ENCODE data around the gene CACNG4. TPM values are rescaled to one million over a fixed set of nuclear protein-coding genes. Genes with fewer than 3 reads are reported as not detected.

Gene CACNG4
- total and polyA plus RNA-seq, 2 donors from 2014 or later, result 0.26 to 0.31 TPM

GRCh38 chr17:67041531-67041930 is 77.0 kb downstream of the CACNG4 start:
- intact Hi-C loops (cut with DNase I), result no loop called here
- Histone ChIP-seq H3K4me1 (ENCODE audit: control insufficient read depth in 2 of 3, insufficient read depth in 2 of 3, low read depth in 1 of 3, low read length in 3 of 3) (no peaks in the 10 kb centered on the region), H3K4me3 (ENCODE audit: low read length in 3 of 3) (no peak overlapping the region), H3K27me3 (ENCODE audit: control insufficient read depth, insufficient read depth, low read length) (no peaks in the 10 kb centered on the region), H3K27ac (ENCODE audit: low read depth in 2 of 2, low read length in 2 of 2) (no peak overlapping the region), H3K9me3 (ENCODE audit: control insufficient read depth in 2 of 3, insufficient read depth in 1 of 3, low read length in 3 of 3) (no peaks in the 10 kb centered on the region), H3K9ac (ENCODE audit: low read length in 3 of 3) (no peak overlapping the region), H3K36me3 (ENCODE audit: control insufficient read depth in 2 of 3, insufficient read depth in 3 of 3, low read length in 3 of 3) (no peaks in the 10 kb centered on the region)
- FAIRE-seq, result no peak
- no peak for DNase-seq
- no peak for TF ChIP-seq CTCF (IDR thresholded peaks at IDR 0.05; ENCODE audit: borderline replicate concordance, extremely low read depth, insufficient read depth)

GRCh38 chr17:67041941-67042899 is 77.7 kb downstream of the CACNG4 start:
- no peaks in the 10 kb centered on the region for H3K9me3 ChIP-seq (ENCODE audit: control insufficient read depth in 2 of 3, insufficient read depth in 1 of 3, low read length in 3 of 3)
- intact Hi-C loops (cut with DNase I), result no loop called here
- no peaks in the 10 kb centered on the region for H3K36me3 ChIP-seq (ENCODE audit: control insufficient read depth in 2 of 3, insufficient read depth in 3 of 3, low read length in 3 of 3)
- no peak overlapping the region for H3K4me3 ChIP-seq (ENCODE audit: low read length in 3 of 3)
- DNase-seq (peak in 1 of 5 donors; percentile 39), FAIRE-seq (no peak)
- H3K27ac ChIP-seq (ENCODE audit: low read depth in 2 of 2, low read length in 2 of 2), result no peak overlapping the region
- H3K27me3 ChIP-seq (ENCODE audit: control insufficient read depth, insufficient read depth, low read length), result no peaks in the 10 kb centered on the region
- TF ChIP-seq CTCF (IDR thresholded peaks at IDR 0.05; ENCODE audit: borderline replicate concordance, extremely low read depth, insufficient read depth), result no peak
- no peak overlapping the region for H3K9ac ChIP-seq (ENCODE audit: low read length in 3 of 3)
- H3K4me1 ChIP-seq (ENCODE audit: control insufficient read depth in 2 of 3, insufficient read depth in 2 of 3, low read depth in 1 of 3, low read length in 3 of 3), result no peaks in the 10 kb centered on the region

GRCh38 chr17:67043283-67043682 is 78.8 kb downstream of the CACNG4 start:
- H3K27ac ChIP-seq (ENCODE audit: low read depth in 2 of 2, low read length in 2 of 2), result no peak overlapping the region
- intact Hi-C loops (cut with DNase I), result no loop called here
- peak in 1 of 5 donors; percentile 41 for DNase-seq
- no peaks in the 10 kb centered on the region for H3K4me1 ChIP-seq (ENCODE audit: control insufficient read depth in 2 of 3, insufficient read depth in 2 of 3, low read depth in 1 of 3, low read length in 3 of 3)
- FAIRE-seq, result no peak
- H3K36me3 ChIP-seq (ENCODE audit: control insufficient read depth in 2 of 3, insufficient read depth in 3 of 3, low read length in 3 of 3), result no peaks in the 10 kb centered on the region
- no peaks in the 10 kb centered on the region for H3K27me3 ChIP-seq (ENCODE audit: control insufficient read depth, insufficient read depth, low read length)
- H3K4me3 ChIP-seq (ENCODE audit: low read length in 3 of 3), result no peak overlapping the region
- H3K9me3 ChIP-seq (ENCODE audit: control insufficient read depth in 2 of 3, insufficient read depth in 1 of 3, low read length in 3 of 3), result peaks cover 0 to 7% (median 0%) of the 10 kb centered on the region in 3 donors
- no peak for TF ChIP-seq CTCF (IDR thresholded peaks at IDR 0.05; ENCODE audit: borderline replicate concordance, extremely low read depth, insufficient read depth)
- H3K9ac ChIP-seq (ENCODE audit: low read length in 3 of 3), result no peak overlapping the region
